KMS-11 (cell line): Measurements from ENCODE around the gene APOBEC3C.
"Not testable (repeated sequence)": the region's sequence is repeated elsewhere in the genome, so short reads cannot be mapped to it uniquely, and the experiment has no call there.

Experiments used
- H2AFZ ChIP-seq: fragments of 200-600 bp; sonication (generic); 2 replicates; pipeline ENCODE4 v1.6.1; 2016; ENCODE audit warnings: antibody characterized with exemption, mixed run types, low read depth
- H3K27ac ChIP-seq: fragments of 200-600 bp; sonication (generic); 2 replicates; pipeline ENCODE4 v1.6.1; 2016; ENCODE audit warnings: mild to moderate bottlenecking, mixed run types
- H3K27me3 ChIP-seq: fragments of 200-600 bp; sonication (generic); 2 replicates; pipeline ENCODE4 v1.6.1; 2017; ENCODE audit warnings: mild to moderate bottlenecking, low read depth, mixed run types, moderate library complexity; ENCODE audit not compliant: insufficient read depth
- H3K36me3 ChIP-seq: fragments of 200-600 bp; sonication (generic); 2 replicates; pipeline ENCODE4 v1.6.1; 2017; ENCODE audit warnings: mild to moderate bottlenecking, mixed run types; ENCODE audit not compliant: insufficient read depth
- H3K4me1 ChIP-seq: fragments of 200-600 bp; sonication (generic); 2 replicates; pipeline ENCODE4 v1.6.1; 2016; ENCODE audit warnings: mild to moderate bottlenecking, low read depth, mixed run types; ENCODE audit not compliant: poor library complexity, severe bottlenecking
- H3K4me2 ChIP-seq: fragments of 200-600 bp; sonication (generic); 2 replicates; pipeline ENCODE4 v1.7.0; 2016; ENCODE audit warnings: mild to moderate bottlenecking, mixed run types
- H3K4me3 ChIP-seq: fragments of 200-600 bp; sonication (generic); IDR thresholded peaks from 2 replicates; pipeline ENCODE4 v1.6.1; 2017; ENCODE audit warnings: low read depth, low read length, mixed read lengths; ENCODE audit not compliant: insufficient read depth
- H3K79me2 ChIP-seq: fragments of 200-600 bp; sonication (generic); 2 replicates; pipeline ENCODE4 v1.6.1; 2016; ENCODE audit warnings: low read depth, mixed run types; ENCODE audit not compliant: insufficient read depth
- H3K9ac ChIP-seq: fragments of 200-600 bp; sonication (generic); 2 replicates; pipeline ENCODE4 v1.6.1; 2016; ENCODE audit warnings: mild to moderate bottlenecking, mixed run types
- H4K20me1 ChIP-seq: fragments of 200-600 bp; sonication (generic); 2 replicates; pipeline ENCODE4 v1.6.1; 2016; ENCODE audit warnings: mild to moderate bottlenecking, mixed run types; ENCODE audit not compliant: insufficient read depth
- CTCF ChIP-seq: fragments of 200-600 bp; sonication (generic); conservative IDR thresholded peaks from 2 replicates; pipeline ENCODE4 v1.6.1; 2017; ENCODE audit warnings: low read depth, mild to moderate bottlenecking, antibody characterized with exemption, low read length, moderate library complexity, mixed read lengths

Gene APOBEC3C

DNA sequence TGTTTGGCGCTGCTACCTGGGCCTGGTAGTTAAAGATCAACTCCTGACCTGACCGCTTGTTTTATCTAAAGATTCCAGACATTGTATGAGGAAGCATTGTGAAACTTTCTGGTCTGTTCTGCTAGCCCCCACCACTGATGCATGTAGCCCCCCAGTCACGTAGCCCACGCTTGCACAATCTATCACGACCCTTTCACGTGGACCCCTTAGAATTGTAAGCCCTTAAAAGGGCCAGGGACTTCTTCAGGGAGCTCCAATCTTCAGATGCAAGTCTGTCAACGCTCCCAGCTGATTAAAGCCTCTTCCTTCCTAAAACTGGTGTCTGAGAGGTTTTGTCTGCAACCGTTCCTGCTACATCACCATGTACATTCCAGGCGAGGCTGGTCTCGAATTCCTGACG, 41.6 kb downstream of the APOBEC3C start:
- Histone ChIP-seq H3K79me2 (no peaks in the 10 kb centered on the region), H3K36me3 (no peaks in the 10 kb centered on the region), H3K4me2 (no peak overlapping the region), H3K9ac (no peak overlapping the region), H3K27ac (no peak overlapping the region), H3K27me3 (no peaks in the 10 kb centered on the region), H2AFZ (no peak overlapping the region), H3K4me1 (no peaks in the 10 kb centered on the region), H3K4me3 (no peak overlapping the region), H4K20me1 (no peaks in the 10 kb centered on the region)
- no peak for TF ChIP-seq CTCF

GRCh38 chr22:39061290-39061689, 47.2 kb downstream of the APOBEC3C start:
- H3K27ac ChIP-seq: not testable (repeated sequence)

GRCh38 chr22:39061951-39062350, 47.9 kb downstream of the APOBEC3C start:
- not testable (repeated sequence) for H4K20me1 ChIP-seq, H3K79me2 ChIP-seq, H3K4me3 ChIP-seq, H2AFZ ChIP-seq, H3K9ac ChIP-seq, H3K4me2 ChIP-seq, H3K36me3 ChIP-seq, H3K27me3 ChIP-seq, H3K27ac ChIP-seq
- peaks cover 16% of the 10 kb centered on the region for H3K4me1 ChIP-seq

More at GRCh38 chr22:39061290-39061689, 47.2 kb downstream of the APOBEC3C start:
- not testable (repeated sequence) for H3K4me2 ChIP-seq, H2AFZ ChIP-seq, H3K27me3 ChIP-seq, H4K20me1 ChIP-seq, H3K79me2 ChIP-seq, H3K4me1 ChIP-seq, H3K36me3 ChIP-seq, H3K4me3 ChIP-seq, H3K9ac ChIP-seq

- H2AFZ ChIP-seq, H3K27ac ChIP-seq, H3K27me3 ChIP-seq, H3K9ac ChIP-seq, H3K4me3 ChIP-seq, H3K4me2 ChIP-seq, H4K20me1 ChIP-seq, H3K79me2 ChIP-seq, H3K36me3 ChIP-seq: not testable (repeated sequence)
- peaks cover 16% of the 10 kb centered on the region for H3K4me1 ChIP-seq
Observed at GRCh38 chr22:39063904-39064303, 49.8 kb downstream of the APOBEC3C start.

DNA sequence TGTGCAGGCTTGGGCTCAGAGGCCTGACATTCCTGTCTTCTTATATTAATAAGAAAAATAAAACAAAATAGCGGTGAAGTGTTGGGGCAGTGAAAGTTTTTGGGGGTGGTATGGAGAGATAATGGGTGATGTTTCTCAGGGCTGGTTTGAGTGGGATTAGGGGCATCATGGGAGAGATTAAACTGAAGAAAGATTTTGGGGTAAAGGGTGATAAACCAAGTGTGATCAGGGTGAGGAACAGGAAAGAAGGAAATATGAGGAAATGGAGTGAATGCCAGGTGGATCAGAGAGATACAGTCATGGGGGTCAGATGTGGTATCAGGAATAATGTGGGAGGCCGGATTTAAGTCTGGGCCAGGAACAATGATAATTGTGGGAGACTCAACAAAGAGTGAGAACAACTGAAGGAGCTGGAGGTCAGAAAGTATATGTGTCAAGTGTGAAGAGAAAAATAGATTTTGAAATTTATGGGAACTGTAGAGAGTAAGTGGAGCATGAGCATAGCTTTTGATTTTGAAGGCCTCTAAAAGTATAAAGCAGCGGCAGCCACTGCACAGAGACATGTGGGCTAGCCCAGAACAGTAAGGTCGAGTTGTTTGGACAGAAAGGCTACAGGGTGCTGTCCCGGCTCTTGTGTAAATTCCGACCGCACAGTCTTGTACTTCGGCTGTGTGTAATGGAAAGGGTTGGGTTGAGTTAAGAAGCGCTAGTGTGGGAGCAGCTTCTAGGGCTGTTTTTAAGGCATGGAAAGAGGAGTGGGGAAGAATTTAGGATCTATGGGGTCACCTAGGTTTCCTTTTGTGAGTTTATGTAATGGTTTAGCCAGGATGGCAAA, 52.6 kb downstream of the APOBEC3C start:
- peak overlapping the region; percentile 20; the same call in 1 of the 2 replicates for H3K27ac ChIP-seq
- not testable (repeated sequence) for H3K9ac ChIP-seq, H4K20me1 ChIP-seq, H2AFZ ChIP-seq, H3K79me2 ChIP-seq, H3K36me3 ChIP-seq, H3K27me3 ChIP-seq, H3K4me3 ChIP-seq
- H3K4me1 ChIP-seq: peaks cover 16% of the 10 kb centered on the region
- H3K4me2 ChIP-seq: 0 out of 2 replicates have a peak overlapping the region, but pooled peaks have one; percentile 1

DNA sequence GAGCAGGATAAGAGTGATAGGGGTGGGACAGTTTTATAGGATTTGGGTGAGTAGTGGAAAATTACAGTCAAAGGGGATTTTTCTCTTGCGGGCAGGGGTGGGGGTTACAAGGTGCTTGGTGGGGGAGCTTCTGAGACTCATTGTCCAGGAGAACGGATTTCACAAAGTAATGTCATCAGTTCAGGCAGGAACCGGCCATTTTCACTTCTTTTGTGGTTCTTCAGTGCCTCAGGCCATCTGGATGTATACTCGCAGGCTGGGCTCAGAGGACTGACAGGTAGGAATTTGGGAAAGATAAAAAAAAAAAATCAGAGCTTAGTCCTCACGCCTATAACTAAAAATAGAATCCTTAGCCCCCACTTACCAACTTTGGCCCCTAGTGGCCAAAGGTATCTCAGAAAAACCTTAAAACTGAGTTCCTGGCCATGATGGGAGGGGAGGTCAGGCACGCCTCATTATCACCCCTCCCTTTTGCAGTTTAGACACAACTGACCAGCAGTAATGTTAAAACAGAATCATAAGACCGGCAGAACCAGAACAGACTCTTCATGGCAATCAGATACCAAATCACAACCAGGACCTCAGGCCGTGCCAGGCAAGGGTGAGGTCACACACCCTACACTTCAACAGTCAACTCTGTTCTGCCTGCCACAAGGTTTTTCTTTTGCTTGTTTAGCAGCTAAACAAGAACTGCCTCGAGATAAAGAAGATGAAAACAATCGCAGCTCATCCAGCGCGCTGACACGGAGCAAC, 54.2 kb downstream of the APOBEC3C start:
- Histone ChIP-seq H3K79me2 (no peaks in the 10 kb centered on the region), H4K20me1 (no peaks in the 10 kb centered on the region), H3K4me1 (peaks cover 16% of the 10 kb centered on the region), H3K4me2 (no peak overlapping the region), H3K9ac (no peak overlapping the region), H3K27me3 (no peaks in the 10 kb centered on the region), H2AFZ (no peak overlapping the region), H3K36me3 (no peaks in the 10 kb centered on the region), H3K27ac (no peak overlapping the region), H3K4me3 (no peak overlapping the region)
- TF ChIP-seq CTCF: no peak
